Suprapubic skin (tissue), 3 donors: ENCODE results near the gene MAT1A.

Experiments
- POLR2AphosphoS5 ChIP-seq, 3 donors: sonication (generic); formaldehyde crosslinking; IDR thresholded peaks; one replicate each; pipeline ENCODE4 v1.6.1; 2017; ENCODE audit warnings: antibody characterized with exemption in 3 of 3
- TF ChIP-seq, protein P1 (sequence below), 2 donors: fragments of 200-600 bp in 1 of 2; fragments of 450-650 bp in 1 of 2; sonication (generic) in 1 of 2; IDR thresholded peaks; one replicate each; pipeline ENCODE4 v1.5.1; 2016 to 2019; ENCODE audit warnings: antibody characterized with exemption in 2 of 2, mild to moderate bottlenecking in 1 of 2, moderate library complexity in 1 of 2

DNA sequence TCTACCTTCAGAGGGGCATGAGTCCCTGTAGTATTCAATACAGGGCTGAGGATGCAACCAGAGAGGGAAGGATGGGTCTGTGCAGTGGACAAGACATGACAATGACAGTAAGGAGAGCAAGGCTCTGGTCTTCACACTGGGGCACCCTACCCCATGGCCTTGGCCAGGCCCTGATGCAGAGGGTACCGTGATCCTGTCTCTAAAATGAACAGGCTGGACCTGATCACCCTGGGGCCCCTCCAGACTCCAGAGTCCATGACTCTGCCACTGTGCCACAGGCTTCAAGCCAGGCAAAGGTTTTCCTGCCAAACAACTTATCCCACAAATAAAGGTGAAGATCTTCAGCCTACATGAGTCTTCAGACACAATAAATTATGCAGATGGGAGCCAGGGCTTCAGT, 4.9 kb downstream of the MAT1A start:
- no peak for TF ChIP-seq POLR2AphosphoS5 (IDR thresholded peaks at IDR 0.05)
- TF ChIP-seq, protein P1, sequence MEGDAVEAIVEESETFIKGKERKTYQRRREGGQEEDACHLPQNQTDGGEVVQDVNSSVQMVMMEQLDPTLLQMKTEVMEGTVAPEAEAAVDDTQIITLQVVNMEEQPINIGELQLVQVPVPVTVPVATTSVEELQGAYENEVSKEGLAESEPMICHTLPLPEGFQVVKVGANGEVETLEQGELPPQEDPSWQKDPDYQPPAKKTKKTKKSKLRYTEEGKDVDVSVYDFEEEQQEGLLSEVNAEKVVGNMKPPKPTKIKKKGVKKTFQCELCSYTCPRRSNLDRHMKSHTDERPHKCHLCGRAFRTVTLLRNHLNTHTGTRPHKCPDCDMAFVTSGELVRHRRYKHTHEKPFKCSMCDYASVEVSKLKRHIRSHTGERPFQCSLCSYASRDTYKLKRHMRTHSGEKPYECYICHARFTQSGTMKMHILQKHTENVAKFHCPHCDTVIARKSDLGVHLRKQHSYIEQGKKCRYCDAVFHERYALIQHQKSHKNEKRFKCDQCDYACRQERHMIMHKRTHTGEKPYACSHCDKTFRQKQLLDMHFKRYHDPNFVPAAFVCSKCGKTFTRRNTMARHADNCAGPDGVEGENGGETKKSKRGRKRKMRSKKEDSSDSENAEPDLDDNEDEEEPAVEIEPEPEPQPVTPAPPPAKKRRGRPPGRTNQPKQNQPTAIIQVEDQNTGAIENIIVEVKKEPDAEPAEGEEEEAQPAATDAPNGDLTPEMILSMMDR (IDR thresholded peaks at IDR 0.05): no peak
